ENCODE data around the gene TRABD2B. TPM values are rescaled to one million over a fixed set of nuclear protein-coding genes. Genes with fewer than 3 reads are reported as not detected.

TRABD2B gene
- total RNA-seq, 1 donor = under 0.01 TPM

- Histone ChIP-seq H3K27ac (ENCODE audit: low read depth, low read length) (no peak overlapping the region), H4K20me1 (ENCODE audit: insufficient read depth, low read length) (no peaks in the 10 kb centered on the region), H2AFZ (ENCODE audit: low read length) (no peak overlapping the region), H3K4me2 (ENCODE audit: insufficient read depth, low read length) (no peak overlapping the region), H3K36me3 (ENCODE audit: insufficient read depth, low read length) (no peaks in the 10 kb centered on the region), H3K9me3 (ENCODE audit: low read depth, low read length) (no peaks in the 10 kb centered on the region), H3K4me3 (ENCODE audit: insufficient read depth, low read length) (no peak overlapping the region), H3K4me1 (ENCODE audit: insufficient read depth, low read length) (peaks cover 7% of the 10 kb centered on the region), H3K79me2 (ENCODE audit: insufficient read depth, low read length) (no peaks in the 10 kb centered on the region), H3K27me3 (ENCODE audit: insufficient read depth, low read length) (no peaks in the 10 kb centered on the region)
- no peak for DNase-seq (ENCODE audit: insufficient read length, low spot score, missing footprints)
- no peak for TF ChIP-seq CTCF (IDR thresholded peaks at IDR 0.05; ENCODE audit: extremely low read depth, low read depth, low read length)
These were observed 55.5 kb downstream of the TRABD2B start for GRCh38 chr1:47941609-47942239.

- H2AFZ ChIP-seq (ENCODE audit: low read length) = no peak overlapping the region
- peaks cover 7% of the 10 kb centered on the region for H3K4me1 ChIP-seq (ENCODE audit: insufficient read depth, low read length)
- H3K36me3 ChIP-seq (ENCODE audit: insufficient read depth, low read length) = no peaks in the 10 kb centered on the region
- no peaks in the 10 kb centered on the region for H3K9me3 ChIP-seq (ENCODE audit: low read depth, low read length)
- no peaks in the 10 kb centered on the region for H3K79me2 ChIP-seq (ENCODE audit: insufficient read depth, low read length)
- DNase-seq (ENCODE audit: insufficient read length, low spot score, missing footprints) = no peak
- H3K4me3 ChIP-seq (ENCODE audit: insufficient read depth, low read length) = no peak overlapping the region
- H3K27me3 ChIP-seq (ENCODE audit: insufficient read depth, low read length) = no peaks in the 10 kb centered on the region
- no peaks in the 10 kb centered on the region for H4K20me1 ChIP-seq (ENCODE audit: insufficient read depth, low read length)
- peak overlapping the region; percentile 28 for H3K4me2 ChIP-seq (ENCODE audit: insufficient read depth, low read length)
- no peak overlapping the region for H3K27ac ChIP-seq (ENCODE audit: low read depth, low read length)
- TF ChIP-seq CTCF (IDR thresholded peaks at IDR 0.05; ENCODE audit: extremely low read depth, low read depth, low read length) = no peak
These were observed 56.4 kb downstream of the TRABD2B start for GRCh38 chr1:47940779-47941178.

GRCh38 chr1:47940326-47940725, 56.9 kb downstream of the TRABD2B start:
- DNase-seq (ENCODE audit: insufficient read length, low spot score, missing footprints) = no peak
- Histone ChIP-seq H3K79me2 (ENCODE audit: insufficient read depth, low read length) (no peaks in the 10 kb centered on the region), H3K27me3 (ENCODE audit: insufficient read depth, low read length) (no peaks in the 10 kb centered on the region), H3K4me2 (ENCODE audit: insufficient read depth, low read length) (no peak overlapping the region), H4K20me1 (ENCODE audit: insufficient read depth, low read length) (no peaks in the 10 kb centered on the region), H3K4me1 (ENCODE audit: insufficient read depth, low read length) (peaks cover 7% of the 10 kb centered on the region), H3K4me3 (ENCODE audit: insufficient read depth, low read length) (no peak overlapping the region), H2AFZ (ENCODE audit: low read length) (no peak overlapping the region), H3K36me3 (ENCODE audit: insufficient read depth, low read length) (no peaks in the 10 kb centered on the region), H3K27ac (ENCODE audit: low read depth, low read length) (no peak overlapping the region), H3K9me3 (ENCODE audit: low read depth, low read length) (no peaks in the 10 kb centered on the region)
- TF ChIP-seq CTCF (IDR thresholded peaks at IDR 0.05; ENCODE audit: extremely low read depth, low read depth, low read length) = no peak

GRCh38 chr1:47938520-47938919, 58.7 kb downstream of the TRABD2B start:
- H3K4me3 ChIP-seq (ENCODE audit: insufficient read depth, low read length) = no peak overlapping the region
- peak; percentile 8 for DNase-seq (ENCODE audit: insufficient read length, low spot score, missing footprints)
- no peak for TF ChIP-seq CTCF (IDR thresholded peaks at IDR 0.05; ENCODE audit: extremely low read depth, low read depth, low read length)
- no peaks in the 10 kb centered on the region for H3K27me3 ChIP-seq (ENCODE audit: insufficient read depth, low read length)
- no peaks in the 10 kb centered on the region for H3K36me3 ChIP-seq (ENCODE audit: insufficient read depth, low read length)
- H3K79me2 ChIP-seq (ENCODE audit: insufficient read depth, low read length) = no peaks in the 10 kb centered on the region
- no peak overlapping the region for H3K4me2 ChIP-seq (ENCODE audit: insufficient read depth, low read length)
- no peak overlapping the region for H3K27ac ChIP-seq (ENCODE audit: low read depth, low read length)
- H4K20me1 ChIP-seq (ENCODE audit: insufficient read depth, low read length) = no peaks in the 10 kb centered on the region
- H2AFZ ChIP-seq (ENCODE audit: low read length) = no peak overlapping the region
- H3K9me3 ChIP-seq (ENCODE audit: low read depth, low read length) = no peaks in the 10 kb centered on the region
- peaks cover 7% of the 10 kb centered on the region for H3K4me1 ChIP-seq (ENCODE audit: insufficient read depth, low read length)

Data from osteoblast (primary cell).